HepG2 (cell line): ENCODE results near the gene VWA3A. TPM values are rescaled to one million over a fixed set of nuclear protein-coding genes. Genes with fewer than 3 reads are reported as not detected.
A peak's percentile ranks its signal among the peaks of the same experiment; 100 is the strongest.

Source experiments
- ATAC-seq: fragments of 200-7000 bp; cut with Tn5 transposase; 3 replicates; pipeline ENCODE4 v1.9.1; 2020; ENCODE audit warnings: mild to moderate bottlenecking, moderate library complexity
- BruUV-seq: library from RNA; stranded (reverse); fragments of 400-500 nt; replicated peaks from 2 replicates; lab custom pipeline; 2021; lab: Mats Ljungman, UMichigan
- CTCF ChIA-PET: fragments of 300-600 bp; formaldehyde crosslinking; extraction: SDS; loops from one replicate; lab custom pipeline; 2021; ENCODE audit warnings: low total read pairs, inconsistent platforms, low intra/inter-chr PET ratio; lab: Yijun Ruan, JAX
- POLR2A ChIA-PET: fragments of 350-600 bp; sonication (Branson Sonifier 250); formaldehyde crosslinking; loops from one replicate; lab custom pipeline; 2020; ENCODE audit warnings: antibody characterized with exemption, inconsistent platforms; lab: Yijun Ruan, JAX
- DNase-seq: peaks from one replicate; pipeline ENCODE4 v3.0.0-alpha.2; 2015; ENCODE audit warnings: low spot score
- FAIRE-seq: peaks from 3 replicates; lab custom pipeline; 2011; peaks lifted over from hg19 to GRCh38; lab: Jason Lieb, UNC
- H2AFZ ChIP-seq: one replicate; pipeline ENCODE4 v1.6.1; 2011; ENCODE audit warnings: low read length, inconsistent platforms
- H3K27ac ChIP-seq: fragments of 300-600 bp; 3 replicates; pipeline ENCODE4 v1.8.0; 2011; ENCODE audit warnings: mixed run types, mild to moderate bottlenecking, mixed read lengths, low read length, inconsistent platforms; ENCODE audit not compliant: insufficient read depth; ENCODE audit errors: extremely low read length
- H3K27me3 ChIP-seq, 2 experiments: fragments of 200-600 bp in 1 of 2; 2 replicates in 1 of 2; 3 replicates in 1 of 2; pipeline versions ENCODE4 v1.6.0 to v1.8.0; 2011; ENCODE audit warnings: low read length in 2 of 2, mild to moderate bottlenecking in 2 of 2, moderate library complexity in 2 of 2, inconsistent platforms in 1 of 2; ENCODE audit not compliant: insufficient read depth in 2 of 2, control insufficient read depth in 1 of 2
- H3K36me3 ChIP-seq, 2 experiments: fragments of 200-600 bp in 1 of 2; replicated peaks in 1 of 2; 2 replicates in 1 of 2; 3 replicates in 1 of 2; pipeline versions ENCODE4 v1.5.1 to v1.8.0; 2011; ENCODE audit warnings: low read length in 2 of 2, inconsistent platforms in 1 of 2; ENCODE audit not compliant: insufficient read depth in 2 of 2, control insufficient read depth in 1 of 2
- H3K4me1 ChIP-seq: 2 replicates; pipeline ENCODE4 v1.5.1; 2012; ENCODE audit warnings: low read length, inconsistent platforms; ENCODE audit not compliant: insufficient read depth
- H3K4me2 ChIP-seq: 2 replicates; pipeline ENCODE4 v1.6.0; 2011; ENCODE audit warnings: low read depth, low read length, inconsistent platforms
- H3K4me3 ChIP-seq, 3 experiments: fragments of 200-600 bp in 1 of 3; sonication (generic), shearing (Covaris generic) in 1 of 3; replicated peaks in 1 of 3; 2 replicates each; pipeline ENCODE4 v1.5.1; 2011 to 2016; ENCODE audit warnings: low read length in 3 of 3, inconsistent platforms in 2 of 3, low read depth in 2 of 3, mild to moderate bottlenecking in 2 of 3, control low read depth in 1 of 3, mixed read lengths in 1 of 3; ENCODE audit not compliant: insufficient read depth in 1 of 3
- H3K79me2 ChIP-seq: one replicate; pipeline ENCODE4 v1.6.1; 2011; ENCODE audit warnings: low read length, inconsistent platforms; ENCODE audit not compliant: insufficient read depth
- H3K9ac ChIP-seq: 2 replicates; pipeline ENCODE4 v1.6.0; 2011; ENCODE audit warnings: mild to moderate bottlenecking, low read depth, low read length, inconsistent platforms; ENCODE audit not compliant: insufficient read depth
- H3K9me3 ChIP-seq: 2 replicates; pipeline ENCODE4 v1.5.1; 2012; ENCODE audit warnings: mild to moderate bottlenecking, low read length
- H4K20me1 ChIP-seq: 2 replicates; pipeline ENCODE4 v1.6.0; 2011; ENCODE audit warnings: inconsistent platforms, mild to moderate bottlenecking, low read length, moderate library complexity; ENCODE audit not compliant: insufficient read depth
- EHMT2 ChIP-seq: fragments of 200-600 bp; sonication (generic); IDR thresholded peaks from 2 replicates; pipeline ENCODE4 v1.7.0; 2017; ENCODE audit warnings: antibody characterized with exemption, low read depth, low read length, borderline replicate concordance
- HMG20A ChIP-seq: IDR thresholded peaks from 2 replicates; pipeline ENCODE4 v1.6.1; 2016; ENCODE audit warnings: borderline replicate concordance
- MAFF ChIP-seq: IDR thresholded peaks from 2 replicates; pipeline ENCODE4 v1.6.1; 2011; ENCODE audit warnings: low read depth, low read length, improper control_type of control experiment
- MAFG ChIP-seq: sonication (generic); formaldehyde crosslinking; IDR thresholded peaks from 2 replicates; pipeline ENCODE4 v1.5.1; 2020; ENCODE audit warnings: mild to moderate bottlenecking, missing genetic modification reagents
- MAFK ChIP-seq, 2 experiments: IDR thresholded peaks in 1 of 2; conservative IDR thresholded peaks in 1 of 2; 2 replicates each; pipeline ENCODE4 v1.6.1; 2011; ENCODE audit warnings: improper control_type of control experiment in 2 of 2, low read length in 2 of 2
- MED1 ChIP-seq: sonication (generic); formaldehyde crosslinking; IDR thresholded peaks from 2 replicates; pipeline ENCODE4 v1.4.0; 2020; ENCODE audit warnings: missing genetic modification reagents
- MEIS2 ChIP-seq: sonication (generic); formaldehyde crosslinking; IDR thresholded peaks from 2 replicates; pipeline ENCODE4 v1.9.0; 2021; ENCODE audit warnings: mild to moderate bottlenecking, missing genetic modification reagents
- MXD4 ChIP-seq: IDR thresholded peaks from 2 replicates; pipeline ENCODE4 v1.6.1; 2016; ENCODE audit warnings: mild to moderate bottlenecking, missing biosample characterization, missing genetic modification reagents
- SRSF1 ChIP-seq: fragments of 200-400 bp; formaldehyde crosslinking; optimal IDR thresholded peaks from 2 replicates; pipeline ENCODE3; 2017; ENCODE audit warnings: mild to moderate bottlenecking, low read depth, low read length, moderate library complexity
- SRY ChIP-seq: sonication (generic); formaldehyde crosslinking; IDR thresholded peaks from 2 replicates; pipeline ENCODE4 v1.8.0; 2022; ENCODE audit warnings: mild to moderate bottlenecking, missing genetic modification reagents
- SUZ12 ChIP-seq: fragments of 150-350 bp; IDR thresholded peaks from 2 replicates; pipeline ENCODE4 v1.6.1; 2014; ENCODE audit warnings: low read depth, low read length
- WGBS: methylation state at CpG from one replicate; pipeline ENCODE4 v1.1.6; 2017; ENCODE audit warnings: low lambda C conversion rate; 5-methylcytosine and 5-hydroxymethylcytosine counted together
- in situ Hi-C: cut with HindIII; loops from 2 replicates; pipeline ENCODE4 v1.10.0; 2017; ENCODE audit warnings: low pct_unique_long_range_greater_than_20kb; ENCODE audit not compliant: extremely low pct_ligation_motif_present
- intact Hi-C: fragments of 100-400 bp; cut with micrococcal nuclease; formaldehyde crosslinking; loops from one replicate; pipeline ENCODE4 v1.10.0; 2022; ENCODE audit not compliant: unreplicated experiment
- polyA plus RNA-seq, 8 experiments: library from polyadenylated mRNA; depleted of rRNA in 3 of 8; stranded (reverse) in 7 of 8; unstranded in 1 of 8; fragments of >200 nt; fragmentation: Illumina TruSeq in 4 of 8; extraction: Trizol in 4 of 8; gene quantifications; 2 replicates each; pipeline versions ENCODE4 v1.2.1 to v1.2.3, GENCODE V29; 2011 to 2016; ENCODE audit warnings: low read depth in 4 of 8, missing spikeins in 1 of 8, mixed read lengths in 1 of 8; ENCODE audit not compliant: insufficient read depth in 1 of 8
- total RNA-seq, 5 experiments: library from RNA; depleted of rRNA; stranded (reverse); fragments of >200 nt; fragmentation: Illumina TruSeq; extraction: Trizol; gene quantifications; 2 replicates each; pipeline ENCODE4 v1.2.3, GENCODE V29; 2016; ENCODE audit warnings: low read depth in 1 of 5
- TF ChIP-seq, protein P1 (sequence below): sonication (generic); formaldehyde crosslinking; IDR thresholded peaks from 2 replicates; pipeline ENCODE4 v1.4.0; 2020; ENCODE audit warnings: mild to moderate bottlenecking, low read depth, missing genetic modification reagents

The VWA3A gene
- total and polyA plus RNA-seq, 2 of the 13 experiments (the other 11 are each of a cell fraction or from before 2014, with no cell fraction given): 0.03 to 0.07 TPM

DNA sequence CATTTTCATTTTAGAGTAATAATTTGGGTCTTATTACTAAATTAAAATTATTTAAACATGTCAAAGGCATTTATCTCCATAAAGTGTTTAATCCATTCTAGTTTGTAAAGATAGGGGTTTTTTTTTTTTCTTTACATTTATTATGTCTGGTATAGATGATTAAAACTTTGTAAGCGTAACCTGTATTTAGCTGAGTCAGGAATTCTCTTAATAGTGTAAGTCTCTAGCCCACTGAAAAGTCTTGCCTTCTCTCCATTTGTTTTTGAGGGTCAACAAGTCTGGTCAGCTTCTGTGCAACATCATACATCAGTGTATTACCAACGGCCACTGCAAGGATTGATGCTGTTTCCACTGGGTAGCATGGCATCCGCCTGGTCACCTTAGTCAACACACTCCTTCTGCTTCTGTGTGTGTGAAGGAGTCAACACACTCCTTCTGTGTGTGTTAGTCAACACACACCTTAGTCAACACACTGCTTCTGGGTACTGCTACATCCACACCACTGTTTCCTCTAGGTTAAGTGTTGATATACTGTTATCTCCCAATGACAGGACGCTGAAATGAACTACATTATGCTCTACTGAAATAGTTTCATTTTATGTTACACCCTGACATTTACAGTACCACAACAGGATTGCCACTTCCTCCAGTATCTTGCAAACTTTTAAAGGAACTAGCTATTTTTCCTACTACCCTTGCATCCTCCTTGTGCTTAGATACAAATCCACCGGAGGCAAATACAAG lies 37.3 kb upstream of the VWA3A start:
- Histone ChIP-seq H2AFZ (no peak overlapping the region), H3K27ac (no peak overlapping the region), H4K20me1 (no peaks in the 10 kb centered on the region), H3K36me3 (peaks cover 0 to 3% of the 10 kb centered on the region in 2 experiments; a peak in 1 of 5 replicates), H3K79me2 (no peaks in the 10 kb centered on the region), H3K4me2 (no peak overlapping the region), H3K4me3 (no peak overlapping the region), H3K27me3 (no peaks in the 10 kb centered on the region), H3K4me1 (no peaks in the 10 kb centered on the region), H3K9me3 (no peaks in the 10 kb centered on the region), H3K9ac (no peak overlapping the region)
- ChIA-PET CTCF (no interaction called here), POLR2A (interaction anchor here (1.3 kb wide), 1 partner anchor 133 kb away, joined by 3 read pairs; no protein-coding TSS in a partner anchor)
- TF ChIP-seq MXD4 (CRISPR knock-in tag) (no peak), EHMT2 (no peak), SRSF1 (no peak), MEIS2 (no peak), MAFK (conservative IDR thresholded peaks at IDR 0.05 in 1 of 2, IDR thresholded peaks at IDR 0.05 in 1 of 2; ENCODE audit: low read length in 2 of 2) (peak; percentile 93 to 98), MAFF (peak; percentile 96), SRY (CRISPR knock-in tag) (no peak), MED1 (CRISPR knock-in tag) (no peak), SUZ12 (no peak), HMG20A (CRISPR knock-in tag) (no peak), MAFG (CRISPR knock-in tag) (no peak)
- TF ChIP-seq, protein P1, sequence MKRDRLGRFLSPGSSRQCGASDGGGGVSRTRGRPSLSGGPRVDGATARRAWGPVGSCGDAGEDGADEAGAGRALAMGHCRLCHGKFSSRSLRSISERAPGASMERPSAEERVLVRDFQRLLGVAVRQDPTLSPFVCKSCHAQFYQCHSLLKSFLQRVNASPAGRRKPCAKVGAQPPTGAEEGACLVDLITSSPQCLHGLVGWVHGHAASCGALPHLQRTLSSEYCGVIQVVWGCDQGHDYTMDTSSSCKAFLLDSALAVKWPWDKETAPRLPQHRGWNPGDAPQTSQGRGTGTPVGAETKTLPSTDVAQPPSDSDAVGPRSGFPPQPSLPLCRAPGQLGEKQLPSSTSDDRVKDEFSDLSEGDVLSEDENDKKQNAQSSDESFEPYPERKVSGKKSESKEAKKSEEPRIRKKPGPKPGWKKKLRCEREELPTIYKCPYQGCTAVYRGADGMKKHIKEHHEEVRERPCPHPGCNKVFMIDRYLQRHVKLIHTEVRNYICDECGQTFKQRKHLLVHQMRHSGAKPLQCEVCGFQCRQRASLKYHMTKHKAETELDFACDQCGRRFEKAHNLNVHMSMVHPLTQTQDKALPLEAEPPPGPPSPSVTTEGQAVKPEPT (CRISPR knock-in tag): no peak
- FAIRE-seq (no peak), DNase-seq (no peak), ATAC-seq (no peak)
- in situ Hi-C loops: no loop called here
- BruUV-seq: no TSS peak
- intact Hi-C loops: no loop called here
- 94% methylated on average over 5 of the region's 5 CpGs for WGBS
